Measurements from ENCODE around the gene NECAB2.

Gene NECAB2

DNA sequence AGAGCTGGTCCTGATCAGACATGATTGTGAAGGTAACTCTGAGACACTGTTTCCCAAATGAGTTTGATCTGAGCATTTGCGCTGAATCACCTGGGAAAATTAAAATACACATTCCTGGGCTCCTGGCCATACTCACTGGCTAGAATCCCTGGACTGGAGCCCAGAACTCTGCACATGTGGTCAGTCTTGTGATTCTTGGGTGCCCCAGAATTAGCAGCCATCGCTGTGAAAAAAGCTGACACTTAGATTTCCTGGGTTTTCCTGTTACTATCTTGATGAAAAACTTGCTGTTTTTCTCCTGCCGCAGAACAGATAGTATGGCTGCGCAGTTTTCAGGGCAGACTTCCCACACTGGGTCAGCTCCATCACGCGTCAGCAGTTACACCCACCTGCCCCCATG, 24.6 kb downstream of the NECAB2 start:
- DNase-seq (ENCODE audit: low read depth): peak; percentile 56

DNA sequence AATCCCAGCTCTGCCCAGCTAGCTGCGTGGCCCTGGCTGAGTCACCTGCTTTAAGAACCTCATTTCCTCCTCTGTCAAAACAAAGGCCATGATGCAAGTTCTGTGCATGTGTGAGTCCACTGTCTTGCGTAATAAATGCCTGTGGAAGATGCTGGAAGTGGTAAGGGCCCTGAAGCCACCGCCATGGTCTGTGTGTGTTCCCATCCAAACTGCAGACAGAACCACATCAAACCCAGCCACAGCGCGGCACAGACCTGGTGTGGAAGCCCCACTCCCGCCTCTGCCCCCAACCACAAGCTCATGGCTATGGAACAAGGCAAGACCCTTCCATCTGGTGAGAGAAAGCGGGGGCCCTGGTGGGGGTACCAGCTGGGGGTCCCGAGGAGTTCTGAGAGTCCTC, 26.0 kb downstream of the NECAB2 start:
- peak; percentile 89 for DNase-seq (ENCODE audit: low read depth)

- no peak for DNase-seq (ENCODE audit: low read depth)
These were observed 26.7 kb downstream of the NECAB2 start for GRCh38 chr16:83994703-83995102.

DNA sequence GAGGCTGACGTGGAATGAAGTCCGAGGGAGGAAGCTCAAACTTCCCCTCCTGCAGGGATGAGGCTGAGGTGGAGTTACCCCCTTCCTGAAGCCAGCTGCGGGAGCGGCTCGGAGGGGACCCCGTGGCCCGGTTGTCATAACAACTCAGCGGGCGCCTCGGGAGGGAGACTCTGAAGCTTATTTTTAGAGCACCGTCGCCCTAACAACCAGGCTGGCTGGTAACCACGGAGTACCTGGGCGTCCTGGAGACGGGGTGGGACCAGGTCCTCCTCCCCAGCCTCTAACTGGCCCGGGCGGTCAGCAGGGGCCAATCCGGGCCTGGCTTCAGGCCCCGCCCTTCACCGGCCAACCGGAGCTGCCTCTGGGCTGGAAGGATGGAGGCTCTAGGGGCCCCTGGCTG, 27.7 kb downstream of the NECAB2 start:
- DNase-seq (ENCODE audit: low read depth): no peak

GRCh38 chr16:83996481-83997252, 28.6 kb downstream of the NECAB2 start:
- no peak for DNase-seq (ENCODE audit: low read depth)

- no peak for DNase-seq (ENCODE audit: low read depth)
These were observed 30.0 kb downstream of the NECAB2 start for GRCh38 chr16:83998091-83998490.

DNA sequence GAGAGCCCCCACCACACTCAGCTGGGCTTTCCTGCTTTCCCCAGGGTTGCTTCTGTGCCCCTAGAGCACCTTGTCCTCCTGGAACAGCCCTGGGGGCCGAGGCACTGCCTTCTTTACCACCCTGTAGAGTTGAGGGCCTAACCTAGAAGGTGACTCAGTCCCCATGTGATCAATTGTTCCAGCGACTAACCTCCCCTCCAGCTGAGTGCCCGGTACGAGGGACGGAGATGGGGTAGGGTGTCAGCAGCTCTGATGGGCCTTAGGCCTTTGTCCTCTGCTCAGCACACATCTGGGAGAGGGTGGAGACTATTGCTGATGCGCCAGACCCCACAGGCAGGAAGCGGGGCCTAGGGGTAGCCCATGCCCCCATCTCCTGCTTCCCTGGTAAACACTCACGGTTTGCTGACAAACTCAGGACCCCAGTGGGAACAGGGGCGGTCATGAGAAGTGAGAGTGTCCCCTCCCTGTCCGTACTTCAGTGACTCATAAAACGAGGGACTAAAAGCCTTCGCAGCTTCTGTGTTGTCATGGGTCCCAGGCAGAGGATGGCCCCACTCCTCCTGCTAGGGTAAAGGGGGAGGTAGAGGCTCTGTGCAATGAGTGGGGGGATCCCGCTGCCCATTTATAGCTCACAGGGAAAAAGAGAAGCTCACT, 33.1 kb downstream of the NECAB2 start:
- no peak for DNase-seq (ENCODE audit: low read depth)

DNA sequence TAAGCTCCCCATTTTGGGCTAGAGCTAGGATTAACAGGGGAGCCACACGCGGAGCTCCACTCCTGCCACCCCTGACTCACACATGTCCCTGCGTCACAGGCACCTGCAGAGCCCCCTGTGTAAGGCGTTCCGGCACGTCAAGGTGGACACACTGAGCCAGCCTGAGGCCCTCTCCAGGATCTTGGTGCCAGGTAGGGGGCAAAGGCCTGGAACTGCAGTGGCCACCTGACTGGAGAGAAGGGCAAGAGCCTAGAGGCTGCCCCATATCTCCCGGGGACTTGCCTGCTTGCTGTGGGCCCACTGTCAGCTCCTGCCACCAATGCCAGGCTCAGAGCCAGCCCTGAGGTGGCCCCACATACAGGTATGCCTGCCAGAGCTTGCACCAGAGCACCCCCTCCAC, 33.7 kb downstream of the NECAB2 start:
- DNase-seq (ENCODE audit: low read depth): no peak

DNA sequence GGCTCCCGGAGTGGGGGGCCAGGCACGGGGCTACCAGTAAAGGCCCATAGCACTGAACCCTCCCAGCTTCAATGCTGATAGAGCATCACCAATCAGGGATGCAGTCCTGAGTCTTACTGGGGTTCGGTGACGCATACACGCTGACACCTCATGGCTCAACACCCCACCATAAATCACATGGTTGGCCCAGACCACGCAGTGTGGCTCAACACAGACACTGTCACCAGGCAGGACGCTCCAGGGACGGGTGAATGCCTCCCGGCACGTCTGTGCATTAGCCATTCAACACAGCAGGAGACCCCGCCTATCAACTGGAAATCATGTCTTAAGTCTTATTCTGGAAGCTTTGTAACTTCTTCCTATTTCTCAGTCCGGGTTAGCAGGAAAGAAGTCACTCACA, 35.0 kb downstream of the NECAB2 start:
- no peak for DNase-seq (ENCODE audit: low read depth)

- DNase-seq (ENCODE audit: low read depth): no peak
These were observed 36.4 kb downstream of the NECAB2 start for GRCh38 chr16:84004442-84004841.

DNA sequence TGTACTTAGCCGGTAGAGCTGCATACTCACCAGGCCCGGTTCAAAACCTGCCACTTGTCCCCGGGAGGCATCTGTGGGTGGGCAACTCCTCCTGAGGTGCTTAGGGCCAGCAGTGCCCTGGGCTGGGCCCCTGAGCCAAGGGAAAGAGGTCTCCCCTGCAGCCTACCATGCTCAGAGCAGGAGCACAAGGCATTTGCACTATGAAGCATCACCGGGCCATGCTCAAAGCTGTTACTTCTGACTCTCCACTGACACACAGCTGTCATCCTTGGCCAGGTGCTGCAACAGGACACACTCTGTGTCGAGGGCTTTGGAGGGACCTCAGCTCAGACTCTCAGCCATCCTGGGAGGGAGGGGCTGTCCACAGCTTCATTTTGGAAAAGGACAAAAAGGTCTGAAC, 37.3 kb downstream of the NECAB2 start:
- no peak for DNase-seq (ENCODE audit: low read depth)

- DNase-seq (ENCODE audit: low read depth): no peak
These were observed 39.5 kb downstream of the NECAB2 start for GRCh38 chr16:84007520-84007919.

DNA sequence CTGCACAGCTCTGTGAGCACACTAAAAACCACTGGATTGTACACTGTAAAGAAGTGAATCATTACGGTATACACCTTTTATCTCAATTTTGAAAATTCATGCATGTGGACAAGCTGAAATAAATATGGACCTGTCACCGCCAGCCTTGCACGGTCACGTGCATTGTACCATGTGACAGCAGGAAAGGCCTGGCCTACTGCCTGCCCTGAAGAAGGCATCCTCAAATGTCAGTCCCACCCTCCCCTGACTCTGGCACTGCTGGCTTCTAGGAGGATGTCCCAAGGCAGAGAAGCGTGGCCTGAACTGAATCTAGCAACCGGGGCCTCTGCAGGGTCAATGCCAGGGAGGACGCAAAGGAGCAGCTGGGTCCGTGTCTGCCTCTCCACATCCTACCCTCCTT, 39.9 kb downstream of the NECAB2 start:
- no peak for DNase-seq (ENCODE audit: low read depth)

GRCh38 chr16:84009282-84009681, 41.2 kb downstream of the NECAB2 start:
- no peak for DNase-seq (ENCODE audit: low read depth)

DNA sequence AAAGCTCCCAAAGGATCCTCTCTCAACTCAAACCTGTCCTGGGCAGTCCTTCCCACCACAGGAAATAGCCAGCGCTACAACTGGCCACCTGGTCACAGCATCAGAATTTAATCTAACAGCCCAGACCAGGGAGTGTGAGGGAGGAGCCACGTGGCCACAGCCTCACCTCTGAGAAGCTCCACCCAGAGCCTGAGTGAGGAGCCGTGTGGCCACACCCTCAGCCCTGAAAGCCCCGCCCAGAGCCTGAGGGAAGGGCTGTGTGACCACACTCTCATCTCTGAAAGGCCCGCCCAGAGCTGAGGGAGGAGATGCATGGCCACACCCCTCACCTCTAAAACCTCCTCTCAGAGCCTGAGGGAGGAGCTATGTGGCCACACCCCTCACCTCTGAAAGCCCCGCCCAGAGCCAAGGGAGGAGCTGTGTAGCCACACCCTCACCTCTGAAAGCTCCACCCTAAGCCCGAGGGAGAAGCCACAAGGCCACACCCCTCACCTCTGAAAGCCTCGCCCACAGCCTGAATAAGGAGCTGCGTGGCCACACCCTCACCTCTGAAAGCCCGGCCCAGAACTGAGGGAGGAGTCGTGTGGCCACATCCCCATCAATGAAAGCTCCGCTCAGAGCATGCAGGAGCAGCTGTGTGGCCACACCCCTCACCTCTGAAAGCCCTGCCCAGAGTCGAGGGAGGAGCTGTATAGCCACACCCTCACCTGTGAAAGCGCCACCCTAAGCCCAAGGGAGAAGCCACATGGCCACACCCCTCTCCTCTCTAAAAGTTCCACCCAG, 45.9 kb downstream of the NECAB2 start:
- no peak for DNase-seq (ENCODE audit: low read depth)

DNA sequence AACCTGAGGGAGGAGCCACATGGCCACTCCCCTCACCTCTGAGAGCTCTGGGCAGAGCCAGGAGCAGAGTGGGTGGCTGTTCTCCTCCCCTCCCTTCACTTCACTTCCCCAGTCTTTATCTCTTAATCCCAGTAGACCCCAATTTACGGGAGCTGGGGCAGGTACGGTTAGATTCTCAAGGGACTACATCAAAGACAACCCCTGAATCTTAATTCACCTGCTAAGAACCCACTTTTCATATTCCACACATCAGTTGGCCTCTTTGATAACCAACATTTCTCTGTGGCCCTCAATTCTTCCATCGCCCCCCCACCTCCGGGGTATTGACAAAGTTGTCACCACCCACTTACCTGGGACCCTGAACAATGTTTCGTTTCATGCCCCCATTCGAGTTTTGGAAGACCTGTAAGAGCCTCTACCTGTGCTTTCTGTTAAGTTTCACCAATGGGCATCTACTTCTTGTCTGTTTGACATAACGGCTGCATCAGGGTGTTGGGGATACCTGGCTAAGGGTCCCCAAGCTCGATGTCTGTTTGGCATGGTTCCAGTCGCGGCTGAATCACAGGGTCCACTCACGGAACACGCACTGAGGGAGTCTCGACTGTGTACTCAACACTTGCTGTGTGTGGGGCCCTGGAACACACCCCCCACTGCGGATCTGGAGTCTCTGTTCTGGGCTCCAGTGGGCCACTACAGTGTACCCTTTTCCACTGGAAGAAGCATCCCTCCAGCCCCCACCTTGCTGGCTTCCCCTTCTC, 46.7 kb downstream of the NECAB2 start:
- DNase-seq (ENCODE audit: low read depth): no peak

DNA sequence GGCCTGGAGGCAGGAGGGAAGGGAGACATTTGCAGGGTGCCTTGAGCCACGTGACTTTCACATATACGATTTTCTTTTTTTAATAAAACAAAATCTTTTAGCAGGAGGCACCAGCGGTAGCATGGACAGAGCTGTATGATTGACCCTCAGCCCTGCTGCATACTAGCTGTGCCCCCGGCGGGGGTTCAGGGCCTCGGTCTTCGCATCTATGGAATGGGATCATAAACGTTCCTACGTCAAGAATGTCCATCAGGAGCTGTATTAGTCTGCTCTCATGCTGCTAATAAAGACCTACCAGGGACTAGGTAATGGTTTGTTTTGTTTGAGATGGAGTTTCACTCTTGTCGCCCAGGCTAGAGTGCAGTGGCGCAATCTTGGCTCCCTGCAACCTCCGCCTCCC, 47.4 kb downstream of the NECAB2 start:
- DNase-seq (ENCODE audit: low read depth): no peak

GRCh38 chr16:84016477-84016876, 48.4 kb downstream of the NECAB2 start:
- DNase-seq (ENCODE audit: low read depth): no peak

DNA sequence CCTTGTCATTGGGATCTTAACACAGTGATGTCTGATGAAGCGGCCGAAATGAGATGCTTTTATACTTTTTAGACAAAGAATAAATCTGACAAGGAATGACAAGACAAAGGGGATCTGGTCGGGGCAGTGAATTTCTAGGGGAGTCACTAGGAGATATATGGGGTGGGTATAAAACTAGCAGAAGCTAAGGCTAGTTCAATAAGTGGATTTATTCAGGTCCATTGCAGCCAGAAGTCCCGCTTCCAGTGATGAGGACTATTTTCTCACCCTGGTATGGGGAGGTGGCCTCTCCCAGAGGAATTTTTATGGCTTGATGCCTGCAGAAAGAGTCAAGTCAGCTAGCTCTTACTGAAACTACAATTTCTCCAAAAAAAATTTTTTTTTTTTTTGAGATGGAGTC, 50.7 kb downstream of the NECAB2 start:
- DNase-seq (ENCODE audit: low read depth): no peak

DNA sequence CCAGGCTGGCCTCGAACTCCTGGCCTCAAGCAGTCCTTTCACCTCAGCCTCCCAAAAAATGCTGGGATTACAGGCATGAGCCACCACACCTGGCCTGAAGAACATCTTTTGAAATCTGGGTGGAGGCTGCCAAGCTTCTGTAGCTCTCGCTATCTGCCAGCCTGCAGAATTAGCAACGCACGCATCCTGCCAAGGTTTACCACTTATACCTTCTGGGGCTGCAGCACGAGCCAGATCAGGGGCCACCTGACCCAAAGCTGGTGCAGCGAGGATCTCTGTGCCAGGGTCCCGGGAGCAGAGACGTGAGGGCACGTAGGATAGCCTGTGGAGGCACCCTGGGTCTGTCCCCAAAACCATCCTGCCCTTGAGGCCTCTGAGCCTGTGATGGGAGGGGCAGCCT, 52.3 kb downstream of the NECAB2 start:
- DNase-seq (ENCODE audit: low read depth): no peak

- no peak for DNase-seq (ENCODE audit: low read depth)
These were observed 53.4 kb downstream of the NECAB2 start for GRCh38 chr16:84021488-84021887.

GRCh38 chr16:84022644-84023043, 54.6 kb downstream of the NECAB2 start:
- DNase-seq (ENCODE audit: low read depth): no peak
